H1 (cell line): ENCODE data around the gene LMTK2.

Experiments
- CBX5 ChIP-seq: fragments of 300-800, 300-1000 bp; sonication (generic); IDR thresholded peaks from 2 replicates; pipeline ENCODE4 v1.7.1; 2016; ENCODE audit warnings: antibody characterized with exemption, low read length, low read depth
- EP300 ChIP-seq, 2 experiments: IDR thresholded peaks; 1 replicate in 1 of 2; 2 replicates in 1 of 2; pipeline ENCODE4 v1.6.1; 2011 to 2012; ENCODE audit warnings: low read depth in 2 of 2, low read length in 2 of 2, mild to moderate bottlenecking in 2 of 2, borderline replicate concordance in 1 of 2, inconsistent platforms in 1 of 2, moderate library complexity in 1 of 2
- YY1 ChIP-seq: IDR thresholded peaks from 2 replicates; pipeline ENCODE4 v1.6.1; 2011; ENCODE audit warnings: low read depth, mild to moderate bottlenecking, low read length
- TF ChIP-seq, protein P1 (sequence below), 3 experiments: IDR thresholded peaks; 1 replicate in 2 of 3; 2 replicates in 1 of 3; pipeline versions ENCODE4 v1.5.1 to v1.6.1; 2011; ENCODE audit warnings: low read length in 3 of 3, mild to moderate bottlenecking in 3 of 3, inconsistent platforms in 2 of 3, low read depth in 1 of 3, moderate library complexity in 1 of 3; ENCODE audit not compliant: insufficient read depth in 1 of 3; ENCODE audit errors: control extremely low read depth in 1 of 3

DNA sequence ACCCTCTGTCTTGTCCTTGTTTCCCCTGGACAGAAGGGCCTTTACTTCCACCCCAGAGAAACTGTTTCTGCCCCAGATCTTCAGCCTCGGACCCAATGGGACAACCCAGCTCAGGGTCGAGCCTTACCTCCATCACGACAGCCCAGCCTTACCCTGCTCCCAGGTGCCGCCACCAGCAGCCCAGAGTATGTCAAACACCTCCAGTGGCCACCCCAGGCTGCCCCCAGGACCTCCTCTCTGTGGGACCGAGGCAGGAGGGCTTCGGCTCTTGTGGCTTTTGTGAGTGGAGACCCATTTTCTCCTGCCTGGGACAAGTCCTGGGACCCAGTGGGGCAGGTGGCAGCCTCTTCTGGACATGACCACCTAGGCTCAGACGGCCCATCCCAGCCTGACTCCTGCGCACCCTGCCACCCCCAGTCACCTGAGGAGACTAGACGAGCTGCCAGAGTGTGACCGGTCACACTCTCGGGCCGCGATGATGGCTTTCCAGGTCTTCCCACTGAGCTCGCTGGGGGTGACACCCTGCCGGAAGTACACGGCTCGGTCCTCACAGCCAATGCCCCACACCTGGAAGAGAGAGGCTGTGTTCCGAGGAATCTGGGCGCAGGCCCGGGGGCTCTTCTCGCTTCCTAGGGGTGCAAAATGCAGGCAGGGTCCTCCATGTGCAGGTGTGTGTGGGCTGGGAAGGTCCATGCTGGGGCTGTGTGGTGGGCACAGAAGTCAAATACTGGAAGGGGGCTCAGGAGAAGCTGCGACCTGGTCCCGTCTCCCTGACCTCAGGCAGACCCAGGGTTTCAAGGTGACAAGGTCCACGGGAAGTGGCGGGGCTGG lies 129.9 kb downstream of the LMTK2 start:
- TF ChIP-seq, protein P1, sequence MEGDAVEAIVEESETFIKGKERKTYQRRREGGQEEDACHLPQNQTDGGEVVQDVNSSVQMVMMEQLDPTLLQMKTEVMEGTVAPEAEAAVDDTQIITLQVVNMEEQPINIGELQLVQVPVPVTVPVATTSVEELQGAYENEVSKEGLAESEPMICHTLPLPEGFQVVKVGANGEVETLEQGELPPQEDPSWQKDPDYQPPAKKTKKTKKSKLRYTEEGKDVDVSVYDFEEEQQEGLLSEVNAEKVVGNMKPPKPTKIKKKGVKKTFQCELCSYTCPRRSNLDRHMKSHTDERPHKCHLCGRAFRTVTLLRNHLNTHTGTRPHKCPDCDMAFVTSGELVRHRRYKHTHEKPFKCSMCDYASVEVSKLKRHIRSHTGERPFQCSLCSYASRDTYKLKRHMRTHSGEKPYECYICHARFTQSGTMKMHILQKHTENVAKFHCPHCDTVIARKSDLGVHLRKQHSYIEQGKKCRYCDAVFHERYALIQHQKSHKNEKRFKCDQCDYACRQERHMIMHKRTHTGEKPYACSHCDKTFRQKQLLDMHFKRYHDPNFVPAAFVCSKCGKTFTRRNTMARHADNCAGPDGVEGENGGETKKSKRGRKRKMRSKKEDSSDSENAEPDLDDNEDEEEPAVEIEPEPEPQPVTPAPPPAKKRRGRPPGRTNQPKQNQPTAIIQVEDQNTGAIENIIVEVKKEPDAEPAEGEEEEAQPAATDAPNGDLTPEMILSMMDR (IDR thresholded peaks at IDR 0.05; ENCODE audit: control extremely low read depth in 1 of 3, insufficient read depth in 1 of 3, low read depth in 1 of 3, low read length in 3 of 3) = no peak
- TF ChIP-seq YY1 = no peak
- no peak for TF ChIP-seq CBX5
- TF ChIP-seq EP300 (IDR thresholded peaks at IDR 0.05; ENCODE audit: borderline replicate concordance in 1 of 2, low read depth in 2 of 2, low read length in 2 of 2) = no peak
